Psoas muscle (tissue), 8 donors: Measurements from ENCODE around the gene GNAT1. TPM values are rescaled to one million over a fixed set of nuclear protein-coding genes. Genes with fewer than 3 reads are reported as not detected.

Experiments used
- ATAC-seq, 4 donors: fragments of 200-7000 bp; cut with Tn5 transposase; one replicate each; pipeline ENCODE4 v1.9.1; 2020; ENCODE audit warnings: moderate library complexity in 3 of 4, mild to moderate bottlenecking in 2 of 4
- DNase-seq, 2 donors: peaks; one replicate each; pipeline ENCODE4 v3.0.0-alpha.2; 2020
- H3K27ac ChIP-seq: fragments of 200-600 bp; one replicate; pipeline ENCODE4 v1.8.0; 2022
- H3K27me3 ChIP-seq, 3 donors: fragments of 200-600 bp in 1 of 3; one replicate each; pipeline versions ENCODE4 v1.6.1 to v1.8.0; 2013 to 2022; ENCODE audit warnings: low read length in 2 of 3, mild to moderate bottlenecking in 2 of 3, moderate library complexity in 1 of 3; ENCODE audit not compliant: insufficient read depth in 3 of 3
- H3K36me3 ChIP-seq, 2 donors: fragments of 200-600 bp in 1 of 2; one replicate each; pipeline versions ENCODE4 v1.6.1 to v1.8.0; 2013 to 2022; ENCODE audit warnings: low read depth in 1 of 2, mild to moderate bottlenecking in 1 of 2, moderate library complexity in 1 of 2; ENCODE audit not compliant: insufficient read depth in 1 of 2
- H3K4me1 ChIP-seq: fragments of 200-600 bp; one replicate; pipeline ENCODE4 v1.8.0; 2022
- H3K4me3 ChIP-seq: fragments of 200-600 bp; one replicate; pipeline ENCODE4 v1.8.0; 2022; ENCODE audit warnings: mild to moderate bottlenecking
- H3K9me3 ChIP-seq: fragments of 200-600 bp; one replicate; pipeline ENCODE4 v1.8.0; 2022
- WGBS, 3 donors: extraction: QIAGEN DNeasy Blood & Tissue Kit; methylation state at CpG; one replicate each; pipeline versions ENCODE4 v1.1.6 to v1.1.7; 2013; 5-methylcytosine and 5-hydroxymethylcytosine counted together
- intact Hi-C, 2 donors: fragments of 100-400 bp; cut with DNase I; formaldehyde crosslinking; loops; one replicate each; pipeline versions ENCODE4 v1.11.0 to v1.14.2; 2022
- polyA plus RNA-seq, 3 donors: library from polyadenylated mRNA; stranded (reverse); fragments of 200-250 nt; gene quantifications; one replicate each; pipeline ENCODE4 v1.2.3, GENCODE V29; 2013
- total RNA-seq, 4 donors: library from RNA; stranded (reverse); fragmentation: NEBNext Ultra II Directional in 2 of 4; extraction: Animal tissue kit (Norgen Biotek cat#: 25700) in 2 of 4; gene quantifications; one replicate each; pipeline versions ENCODE4 v1.2.1 to v1.2.4, GENCODE V29; 2021 to 2023
- TF ChIP-seq, protein P1 (sequence below): fragments of 200-600 bp; IDR thresholded peaks from one replicate; pipeline ENCODE4 v1.8.0; 2022; ENCODE audit warnings: antibody characterized with exemption
- donor health status: healthy with polysubstance abuse.
- donor health status: DM: no; HTN: no; CAD: no; lungs with moderate emphysema.
- donor health status: Bipolar disorder and iron deficiency.
- donor health status: healthy.
- donor health status: DM: yes; HTN: yes; CAD: no.
- donor health status: DM: no; HTN: no; CAD: no.
- donor health status: DM: no; HTN: no; CAD: no.
- donor health status: DM: yes; HTN: yes; CAD: no.

The GNAT1 gene
- total and polyA plus RNA-seq, 7 donors: not detected

DNA sequence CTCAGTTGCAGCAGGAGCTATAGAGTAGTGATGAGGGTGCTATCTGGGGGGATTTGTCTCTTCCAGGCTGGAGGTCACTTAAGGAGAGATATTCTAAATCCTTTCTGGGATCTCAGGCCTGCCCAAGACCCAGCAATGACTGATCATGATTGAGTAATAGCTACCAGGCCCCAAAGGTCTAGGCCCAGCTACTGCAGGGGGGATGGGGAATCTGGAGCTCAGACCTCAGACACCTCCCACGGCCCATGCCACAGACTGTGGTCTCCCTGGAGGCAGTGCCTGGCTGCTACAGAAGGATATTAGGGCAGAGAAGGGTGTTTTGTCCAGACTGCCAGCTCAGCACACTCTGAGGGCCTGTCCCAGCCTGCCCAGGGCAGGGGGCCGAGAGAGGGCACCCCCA lies 20.5 kb downstream of the GNAT1 start:
- H3K4me1 ChIP-seq: peaks cover 15% of the 10 kb centered on the region
- intact Hi-C loops: no loop called here
- no peak overlapping the region for H3K27ac ChIP-seq
- H3K9me3 ChIP-seq: no peaks in the 10 kb centered on the region
- H3K36me3 ChIP-seq: no peaks in the 10 kb centered on the region
- WGBS, 3 donors: 76 to 84% (median 77%) methylated on average over 2 of the region's 2 CpGs
- H3K4me3 ChIP-seq: no peak overlapping the region
- TF ChIP-seq, protein P1, sequence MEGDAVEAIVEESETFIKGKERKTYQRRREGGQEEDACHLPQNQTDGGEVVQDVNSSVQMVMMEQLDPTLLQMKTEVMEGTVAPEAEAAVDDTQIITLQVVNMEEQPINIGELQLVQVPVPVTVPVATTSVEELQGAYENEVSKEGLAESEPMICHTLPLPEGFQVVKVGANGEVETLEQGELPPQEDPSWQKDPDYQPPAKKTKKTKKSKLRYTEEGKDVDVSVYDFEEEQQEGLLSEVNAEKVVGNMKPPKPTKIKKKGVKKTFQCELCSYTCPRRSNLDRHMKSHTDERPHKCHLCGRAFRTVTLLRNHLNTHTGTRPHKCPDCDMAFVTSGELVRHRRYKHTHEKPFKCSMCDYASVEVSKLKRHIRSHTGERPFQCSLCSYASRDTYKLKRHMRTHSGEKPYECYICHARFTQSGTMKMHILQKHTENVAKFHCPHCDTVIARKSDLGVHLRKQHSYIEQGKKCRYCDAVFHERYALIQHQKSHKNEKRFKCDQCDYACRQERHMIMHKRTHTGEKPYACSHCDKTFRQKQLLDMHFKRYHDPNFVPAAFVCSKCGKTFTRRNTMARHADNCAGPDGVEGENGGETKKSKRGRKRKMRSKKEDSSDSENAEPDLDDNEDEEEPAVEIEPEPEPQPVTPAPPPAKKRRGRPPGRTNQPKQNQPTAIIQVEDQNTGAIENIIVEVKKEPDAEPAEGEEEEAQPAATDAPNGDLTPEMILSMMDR: no peak
- H3K27me3 ChIP-seq: no peaks in the 10 kb centered on the region
- ATAC-seq (peak in 1 of 4 donors; percentile 37), DNase-seq (no peak)

DNA sequence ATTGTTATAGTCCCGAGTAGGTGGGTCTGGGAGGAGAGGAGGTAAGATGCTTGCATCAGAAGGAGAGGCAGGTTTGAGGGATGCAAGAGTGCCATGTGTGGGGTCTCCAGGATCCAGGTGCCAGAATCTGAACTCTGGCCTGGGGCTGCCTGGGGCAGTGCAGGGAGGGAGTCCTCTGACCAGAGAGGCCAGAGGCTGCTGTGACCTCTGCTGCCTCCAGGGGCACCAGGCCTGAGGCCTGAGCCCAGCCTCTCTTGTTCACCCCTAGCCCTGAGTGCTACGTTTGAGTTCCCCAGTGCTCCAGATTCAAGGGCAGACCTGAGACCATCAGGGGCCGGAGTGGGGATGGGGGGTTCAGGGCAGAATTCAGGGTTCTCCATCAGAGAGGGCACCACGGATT lies 21.1 kb downstream of the GNAT1 start:
- H3K27ac ChIP-seq: no peak overlapping the region
- H3K36me3 ChIP-seq: peaks cover 0 to 4% of the 10 kb centered on the region in 2 donors
- H3K9me3 ChIP-seq: no peaks in the 10 kb centered on the region
- intact Hi-C loops: no loop called here
- 71 to 81% (median 72%) methylated on average over 3 to 4 of the region's 4 CpGs for WGBS, 3 donors
- no peaks in the 10 kb centered on the region for H3K27me3 ChIP-seq
- DNase-seq: no peak
- TF ChIP-seq, protein P1: no peak
- peak in 2 of 4 donors; percentile 29 to 44 for ATAC-seq
- H3K4me3 ChIP-seq: no peak overlapping the region
- H3K4me1 ChIP-seq: peaks cover 15% of the 10 kb centered on the region

DNA sequence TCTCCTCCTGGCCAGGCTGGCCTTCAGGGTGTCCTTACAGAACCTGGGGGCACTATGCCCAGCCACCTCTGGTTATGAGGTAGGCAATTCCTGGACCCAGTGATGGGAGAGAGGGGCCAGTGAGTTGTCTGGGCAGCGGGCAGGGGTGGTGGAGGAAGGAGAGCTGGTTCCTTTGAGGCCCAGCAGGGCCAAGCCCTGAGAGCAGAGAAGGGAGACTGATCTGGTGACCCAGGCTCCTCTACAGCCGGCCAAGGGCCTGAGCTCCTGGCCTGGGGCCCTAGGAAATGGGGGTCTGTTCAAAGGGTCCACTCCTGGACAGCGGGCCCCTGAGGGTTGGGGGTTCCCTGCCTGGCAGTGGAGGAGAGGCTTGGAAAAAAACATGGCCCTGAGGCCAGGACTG lies 21.6 kb downstream of the GNAT1 start:
- H3K4me1 ChIP-seq: peaks cover 15% of the 10 kb centered on the region
- DNase-seq (no peak), ATAC-seq (peak in 1 of 4 donors; percentile 2)
- no peak overlapping the region for H3K27ac ChIP-seq
- no peaks in the 10 kb centered on the region for H3K9me3 ChIP-seq
- TF ChIP-seq, protein P1: no peak
- intact Hi-C loops: no loop called here
- H3K36me3 ChIP-seq: peaks cover 0 to 6% of the 10 kb centered on the region in 2 donors
- H3K4me3 ChIP-seq: no peak overlapping the region
- 63 to 87% (median 80%) methylated on average over 3 of the region's 3 CpGs for WGBS, 3 donors
- no peaks in the 10 kb centered on the region for H3K27me3 ChIP-seq

DNA sequence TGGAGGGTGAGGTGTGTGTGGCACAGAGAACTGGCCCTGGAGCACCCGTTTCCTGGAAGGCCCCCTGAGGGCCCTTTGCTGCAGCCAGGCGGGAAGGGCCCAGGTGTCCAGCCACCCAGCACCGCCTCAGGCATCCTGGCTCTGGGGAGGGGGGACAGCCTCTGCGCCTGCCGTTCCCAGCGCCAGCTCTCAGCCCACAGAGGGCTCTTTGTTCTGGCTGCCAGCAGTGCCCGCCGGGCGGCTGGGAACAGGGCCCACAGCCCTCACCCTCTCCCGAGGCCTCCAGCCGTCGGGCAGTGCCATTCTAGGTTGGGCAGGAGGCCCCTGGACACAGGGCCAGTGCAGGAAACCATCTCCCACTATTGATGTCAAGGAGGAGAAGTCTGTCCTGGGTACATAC lies 22.0 kb downstream of the GNAT1 start:
- H3K4me3 ChIP-seq: no peak overlapping the region
- TF ChIP-seq, protein P1: no peak
- H3K4me1 ChIP-seq: peaks cover 15% of the 10 kb centered on the region
- intact Hi-C loops: no loop called here
- 36 to 52% (median 45%) methylated on average over 10 to 12 of the region's 12 CpGs for WGBS, 3 donors
- no peaks in the 10 kb centered on the region for H3K27me3 ChIP-seq
- peaks cover 0 to 9% of the 10 kb centered on the region in 2 donors for H3K36me3 ChIP-seq
- no peak overlapping the region for H3K27ac ChIP-seq
- ATAC-seq (peak in 1 of 4 donors; percentile 20), DNase-seq (no peak)
- no peaks in the 10 kb centered on the region for H3K9me3 ChIP-seq

DNA sequence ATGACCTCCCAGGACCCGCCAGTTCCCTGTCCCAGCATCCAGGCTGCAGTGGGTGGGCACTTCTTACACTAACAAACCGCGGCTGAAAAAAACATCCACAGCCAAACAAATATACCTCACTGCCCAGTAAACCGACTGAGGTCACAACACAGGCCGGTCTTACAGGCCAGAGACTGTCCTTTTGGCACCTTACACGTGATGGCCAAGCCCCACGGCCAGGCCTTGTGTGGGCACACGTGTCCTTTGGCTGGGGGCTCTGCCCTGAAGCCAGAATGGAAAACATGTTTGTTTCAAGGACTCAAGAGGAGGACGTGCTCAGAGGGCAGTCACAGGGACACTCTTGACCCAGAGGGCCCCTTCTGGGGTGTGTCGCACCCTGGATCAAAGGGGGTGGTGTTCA lies 23.4 kb downstream of the GNAT1 start:
- no peaks in the 10 kb centered on the region for H3K27me3 ChIP-seq
- TF ChIP-seq, protein P1: no peak
- H3K36me3 ChIP-seq: peaks cover 0 to 13% of the 10 kb centered on the region in 2 donors
- no peak overlapping the region for H3K4me3 ChIP-seq
- ATAC-seq (no peak), DNase-seq (no peak)
- H3K9me3 ChIP-seq: no peaks in the 10 kb centered on the region
- H3K27ac ChIP-seq: no peak overlapping the region
- H3K4me1 ChIP-seq: peaks cover 25% of the 10 kb centered on the region
- WGBS, 3 donors: 37 to 58% (median 39%) methylated on average over 10 of the region's 10 CpGs
- intact Hi-C loops: no loop called here
